HG02798 (cell line): ENCODE results near the gene ANKRD23.
"Not testable (repeated sequence)": the region's sequence is repeated elsewhere in the genome, so short reads cannot be mapped to it uniquely, and the experiment has no call there.

Experiments used
- ATAC-seq: cut with Tn5 transposase; IDR thresholded peaks from one replicate; pipeline ENCODE4 v1.9.1; 2021; ENCODE audit warnings: mild to moderate bottlenecking; ENCODE audit not compliant: unreplicated experiment, poor library complexity

ANKRD23 gene

DNA sequence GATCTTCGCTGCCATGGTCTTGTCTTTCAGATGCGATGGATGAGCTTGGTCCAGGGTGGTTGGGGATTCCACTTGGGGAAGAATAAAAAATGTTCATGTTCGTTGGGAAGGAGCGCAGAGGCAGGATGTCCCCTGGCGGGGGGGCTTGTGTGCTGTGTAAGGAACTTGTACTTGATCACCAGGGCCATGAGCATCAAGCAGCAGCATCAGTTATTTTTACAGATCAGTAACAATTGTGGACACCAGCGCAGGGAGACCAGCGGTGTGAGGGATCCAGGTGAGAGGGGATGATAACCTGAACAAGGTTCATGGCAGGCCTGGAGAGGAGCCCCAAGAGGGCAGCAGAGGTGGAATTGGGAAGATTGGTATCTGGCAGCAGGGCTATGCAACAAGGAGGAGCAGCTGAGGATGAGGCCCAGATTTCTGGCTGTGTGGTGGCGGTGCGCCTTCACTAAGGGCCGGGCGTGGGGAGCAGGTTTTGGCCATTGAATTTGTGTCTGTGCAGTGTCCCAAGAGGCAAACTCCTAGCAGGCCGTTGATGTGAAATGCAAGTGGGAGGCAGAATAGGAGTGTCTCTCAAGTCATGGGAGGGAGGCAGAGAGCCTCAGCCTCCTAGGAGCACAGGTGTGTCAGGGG lies 23.8 kb downstream of the ANKRD23 start:
- no peak for ATAC-seq

DNA sequence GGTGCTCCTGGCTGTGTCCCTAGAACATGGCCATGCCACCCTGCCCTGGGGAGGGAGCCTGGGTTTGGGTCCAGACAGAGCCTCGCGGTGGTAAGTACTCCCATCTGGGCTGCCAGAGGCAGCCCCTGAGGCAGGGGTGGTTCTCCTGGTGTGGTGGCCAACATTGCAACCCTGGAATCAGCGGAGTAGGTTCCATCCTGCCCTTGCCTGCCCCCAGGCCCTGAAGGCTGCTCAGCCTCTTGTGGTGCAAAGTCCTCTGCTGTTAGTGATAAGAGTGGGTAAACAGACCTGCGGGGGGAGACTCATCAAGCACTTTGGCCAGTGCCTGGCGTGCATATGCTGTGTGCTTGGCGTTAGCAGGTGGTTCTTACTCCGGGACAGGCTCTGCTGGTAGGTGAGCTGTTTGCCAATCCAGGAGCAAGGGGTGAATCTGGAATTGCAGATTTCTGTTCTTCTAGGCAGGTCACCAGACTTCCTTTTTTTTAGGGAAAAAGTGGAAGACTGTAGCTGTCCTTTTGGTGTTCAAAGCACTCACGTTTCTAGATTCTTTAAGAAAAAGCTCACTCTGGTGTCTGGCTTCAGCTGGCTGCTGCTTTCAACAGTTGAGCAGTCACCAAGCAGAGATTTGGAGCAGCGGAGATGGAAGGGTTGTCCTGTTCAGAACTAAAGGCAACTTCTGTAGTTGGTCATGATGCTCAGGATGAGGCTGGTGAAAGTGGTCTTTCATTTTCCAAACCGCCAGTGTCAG lies 24.5 kb downstream of the ANKRD23 start:
- no peak for ATAC-seq

DNA sequence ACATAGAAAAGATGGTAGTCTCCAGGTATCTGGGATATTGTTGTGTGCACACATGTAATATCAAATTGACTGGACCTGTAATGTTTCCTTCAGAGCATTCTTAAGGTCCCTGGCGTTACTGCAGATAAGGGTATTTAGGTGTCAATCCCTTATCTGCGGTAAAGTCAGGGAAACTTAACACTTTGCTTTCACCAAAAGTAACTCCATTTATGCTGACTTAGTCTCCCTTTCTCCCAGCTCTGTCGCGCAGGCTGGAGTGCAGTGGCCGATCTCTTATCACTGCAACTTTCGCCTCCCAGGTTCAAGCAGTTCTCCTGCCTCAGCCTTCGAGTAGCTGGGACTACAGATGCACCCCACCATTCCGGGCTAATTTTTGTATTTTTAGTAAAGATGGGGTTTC lies 25.9 kb downstream of the ANKRD23 start:
- ATAC-seq = no peak

DNA sequence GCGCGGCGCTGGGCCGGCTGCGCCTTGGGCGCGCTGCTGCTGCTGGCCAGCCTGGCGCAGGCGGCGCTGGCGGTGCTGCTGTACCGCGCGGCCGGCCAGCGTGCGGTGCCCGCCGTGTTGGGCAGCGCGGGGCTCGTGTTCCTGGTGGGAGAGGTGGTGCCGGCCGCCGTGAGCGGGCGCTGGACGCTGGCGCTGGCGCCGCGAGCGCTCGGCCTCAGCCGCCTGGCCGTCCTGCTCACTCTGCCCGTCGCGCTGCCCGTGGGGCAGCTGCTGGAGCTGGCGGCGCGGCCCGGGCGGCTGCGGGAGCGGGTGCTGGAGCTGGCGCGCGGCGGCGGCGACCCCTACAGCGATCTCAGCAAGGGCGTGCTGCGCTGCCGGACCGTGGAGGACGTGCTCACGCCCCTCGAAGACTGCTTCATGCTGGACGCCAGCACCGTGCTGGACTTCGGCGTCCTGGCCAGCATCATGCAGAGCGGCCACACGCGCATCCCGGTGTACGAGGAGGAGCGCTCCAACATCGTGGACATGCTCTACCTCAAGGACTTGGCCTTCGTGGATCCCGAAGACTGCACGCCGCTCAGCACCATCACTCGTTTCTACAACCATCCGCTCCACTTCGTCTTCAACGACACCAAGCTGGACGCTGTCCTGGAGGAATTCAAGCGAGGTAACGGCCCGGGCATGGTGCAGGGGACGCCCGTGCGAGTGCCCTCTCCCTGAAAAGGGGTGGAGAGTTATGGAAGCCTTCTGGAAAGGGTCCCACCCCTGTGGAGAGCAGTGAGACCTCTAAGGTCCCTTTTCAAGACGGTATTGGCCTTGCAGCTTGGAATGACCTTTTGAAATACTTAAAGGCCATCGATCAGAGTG lies 26.8 kb downstream of the ANKRD23 start:
- ATAC-seq = no peak

DNA sequence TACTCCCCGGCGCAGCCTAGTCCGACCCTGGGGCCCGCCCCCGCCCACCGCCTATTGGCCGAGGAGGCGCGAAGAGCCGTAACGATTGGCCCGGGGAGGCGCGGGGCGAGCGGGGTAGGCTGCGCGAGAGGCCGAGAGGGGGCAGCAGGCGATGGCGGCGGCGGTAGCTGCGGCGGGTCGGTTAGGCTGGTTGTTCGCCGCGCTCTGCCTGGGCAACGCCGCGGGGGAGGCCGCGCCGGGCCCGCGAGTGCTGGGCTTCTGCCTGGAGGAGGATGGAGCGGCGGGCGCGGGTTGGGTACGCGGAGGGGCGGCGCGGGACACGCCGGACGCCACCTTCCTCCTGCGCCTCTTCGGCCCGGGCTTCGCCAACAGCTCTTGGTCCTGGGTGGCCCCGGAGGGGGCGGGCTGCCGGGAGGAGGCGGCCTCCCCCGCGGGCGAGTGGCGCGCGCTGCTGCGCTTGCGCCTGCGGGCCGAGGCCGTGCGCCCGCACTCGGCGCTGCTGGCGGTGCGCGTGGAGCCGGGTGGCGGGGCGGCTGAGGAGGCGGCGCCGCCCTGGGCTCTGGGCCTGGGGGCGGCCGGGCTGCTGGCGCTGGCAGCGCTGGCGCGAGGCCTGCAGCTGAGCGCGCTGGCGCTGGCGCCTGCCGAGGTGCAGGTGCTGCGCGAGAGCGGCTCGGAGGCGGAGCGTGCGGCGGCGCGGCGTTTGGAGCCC lies 27.5 kb downstream of the ANKRD23 start, which contains the start of gene CNNM3:
Gene CNNM3 (plus strand): TSS at position 142 of the 709 bp plus-strand sequence. CDS start 10 bp downstream, at position 152.
- peak; percentile 90 for ATAC-seq

DNA sequence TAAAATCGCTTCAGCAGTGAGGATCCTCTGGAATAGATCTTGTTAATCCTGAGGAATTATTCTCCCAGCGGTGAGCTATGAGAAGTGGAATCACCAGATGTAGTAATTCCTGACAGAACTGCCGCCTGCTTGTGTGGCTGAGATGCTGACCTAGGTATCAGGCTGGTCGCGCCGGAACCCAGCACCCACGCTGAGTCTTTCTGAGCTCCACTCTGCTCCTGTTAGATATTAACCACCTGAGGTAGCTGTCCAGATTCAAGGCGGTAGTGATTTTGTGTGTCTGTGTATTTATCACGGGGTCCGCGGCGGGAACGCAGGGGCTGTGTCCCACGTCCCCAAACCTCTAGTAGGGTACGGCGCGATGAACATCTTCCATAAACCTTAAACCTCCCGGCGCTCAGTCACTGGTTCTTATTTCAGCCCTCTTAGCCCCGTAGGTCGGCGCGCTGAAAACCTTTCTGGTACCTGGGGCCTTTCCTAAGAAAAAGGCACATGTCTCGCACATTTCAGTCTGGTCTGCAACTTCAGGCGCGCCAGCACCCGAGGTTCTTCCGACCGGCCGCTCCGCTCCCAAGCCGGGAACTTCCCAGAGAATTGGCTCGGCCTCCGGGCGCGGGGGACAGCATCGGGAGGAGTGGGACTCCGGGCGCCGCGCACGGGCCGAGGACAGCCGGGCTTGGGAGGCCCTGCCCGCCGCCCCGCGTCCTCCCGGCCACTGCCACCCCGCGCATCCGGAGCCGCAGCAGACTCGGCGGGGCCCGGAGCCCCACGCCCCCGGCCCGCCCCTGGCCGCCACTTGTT lies 28.3 kb downstream of the ANKRD23 start:
- no peak for ATAC-seq

DNA sequence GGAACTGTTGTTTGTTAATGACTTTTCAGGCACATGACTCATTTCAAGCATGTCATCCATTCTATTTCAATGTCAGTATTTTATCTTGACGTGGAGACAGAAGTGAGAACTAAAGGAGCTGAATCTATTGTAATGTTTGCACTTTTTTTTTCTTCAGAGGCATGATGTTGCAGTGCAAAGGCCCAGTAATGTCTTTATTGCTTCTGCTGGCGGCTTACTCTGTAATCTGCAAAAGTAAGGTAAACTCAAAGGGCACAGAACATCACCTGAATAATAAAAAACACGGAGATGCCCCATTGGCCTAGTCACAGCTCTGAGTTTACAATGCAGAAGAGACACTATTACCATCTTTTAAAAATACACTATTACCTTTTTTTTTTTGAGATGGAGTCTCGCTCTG lies 30.2 kb downstream of the ANKRD23 start:
- ATAC-seq = no peak

DNA sequence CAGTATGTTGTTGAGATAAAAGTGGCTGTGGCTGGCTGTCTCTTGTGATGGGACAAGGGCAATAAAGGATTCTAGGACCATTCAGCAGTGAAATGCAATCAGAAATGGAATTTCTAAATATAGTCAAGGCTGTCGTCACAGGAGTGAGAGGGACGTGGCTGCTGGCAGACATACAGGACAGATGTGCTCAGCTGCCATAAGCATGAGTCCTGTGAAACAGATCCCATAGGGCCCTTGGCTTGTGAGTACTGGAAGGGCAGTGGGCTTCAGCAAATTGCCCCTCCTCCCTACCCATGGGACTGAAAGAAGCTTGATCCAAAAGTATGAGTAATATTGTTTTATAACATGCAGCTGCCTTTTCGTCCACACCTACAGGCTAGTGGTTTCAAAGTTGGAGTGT lies 31.9 kb downstream of the ANKRD23 start:
- no peak for ATAC-seq

DNA sequence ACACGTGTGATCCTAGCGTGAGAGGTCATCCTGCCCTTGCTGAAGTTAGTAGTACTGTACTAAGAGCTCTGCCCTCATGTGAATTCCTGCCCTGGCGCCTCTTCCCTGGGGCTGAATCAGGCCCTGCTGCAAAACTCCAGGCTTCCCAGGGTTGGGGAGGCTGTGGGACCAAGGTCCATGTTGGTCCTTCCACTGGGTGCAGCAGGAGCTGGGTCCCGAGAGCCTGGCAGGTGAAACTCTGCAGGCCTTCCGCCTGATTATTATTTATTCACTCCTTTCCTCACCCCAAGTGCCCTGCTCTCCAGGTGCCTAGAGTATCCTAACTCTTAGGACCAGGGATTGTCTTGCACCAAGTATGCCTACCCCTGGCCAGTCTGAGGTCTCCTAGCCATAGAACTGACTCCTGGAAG lies 33.0 kb downstream of the ANKRD23 start:
- no peak for ATAC-seq

DNA sequence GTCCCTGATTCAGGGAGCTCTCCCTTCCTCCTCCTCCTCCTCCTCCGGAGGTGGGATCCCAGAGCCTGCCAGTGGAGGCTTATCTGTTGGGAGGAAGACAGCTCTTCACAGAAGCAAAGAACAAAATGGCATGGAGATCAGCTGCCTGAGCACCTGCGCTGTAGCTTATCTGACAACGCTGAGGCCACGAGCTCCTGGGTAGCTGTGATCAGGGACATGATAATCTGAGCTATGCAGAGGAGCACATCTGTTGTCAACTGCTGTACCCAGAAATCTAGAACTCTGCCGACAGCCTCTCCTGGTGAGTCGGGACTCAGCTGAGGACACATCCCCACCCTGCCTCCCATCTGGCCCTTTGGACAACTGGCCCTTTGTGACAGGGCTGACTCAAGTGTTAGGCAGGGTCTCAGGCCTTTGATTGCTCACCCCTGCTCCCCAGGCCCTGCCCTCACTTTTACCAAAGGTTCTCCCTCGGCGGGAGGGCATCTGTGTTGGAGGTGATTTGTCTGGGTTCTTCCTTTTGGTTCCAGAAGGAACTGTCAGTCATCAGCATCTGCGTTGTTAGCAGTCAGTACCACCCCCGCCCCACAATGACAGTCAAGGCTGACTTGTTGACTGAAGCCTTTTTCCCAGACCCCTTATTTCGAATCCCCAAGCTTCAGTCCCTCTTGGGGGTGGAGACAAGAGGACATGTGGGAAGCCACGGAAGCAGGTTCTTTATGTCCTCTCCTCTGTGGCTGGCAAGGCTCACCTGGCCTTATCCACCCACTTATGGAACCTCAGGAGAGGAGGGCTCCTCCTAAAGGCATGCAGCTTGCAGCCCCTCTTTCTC lies 33.7 kb downstream of the ANKRD23 start:
- no peak for ATAC-seq

DNA sequence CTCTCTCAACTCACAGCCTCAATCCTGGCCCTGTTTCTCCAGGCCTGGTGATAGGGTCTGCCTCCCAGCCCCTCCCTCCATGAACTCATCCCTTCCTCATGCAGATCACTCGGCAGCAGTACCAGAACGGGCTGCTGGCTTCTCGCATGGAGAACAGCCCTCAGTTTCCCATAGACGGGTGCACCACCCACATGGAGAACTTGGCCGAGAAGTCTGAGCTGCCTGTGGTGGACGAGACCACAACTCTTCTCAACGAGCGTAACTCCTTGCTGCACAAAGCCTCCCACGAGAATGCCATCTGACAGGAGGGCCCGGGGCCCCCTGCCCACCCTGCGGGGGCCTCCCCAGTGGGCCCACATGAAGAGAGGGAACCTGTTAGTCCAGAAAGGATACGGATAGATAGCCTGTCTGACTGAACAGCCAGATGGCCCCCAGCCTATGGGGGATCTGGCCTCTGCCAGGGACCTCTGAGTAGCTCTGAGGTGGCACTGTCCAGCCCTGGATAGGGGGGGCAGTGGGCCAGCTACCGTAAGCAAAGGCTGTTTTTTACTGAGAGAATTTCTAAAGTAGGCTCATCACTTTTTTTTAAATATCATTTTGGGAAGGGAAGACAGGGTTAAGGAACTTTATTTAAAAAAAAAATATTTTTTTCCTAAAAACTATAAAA lies 34.5 kb downstream of the ANKRD23 start:
- ATAC-seq = no peak

DNA sequence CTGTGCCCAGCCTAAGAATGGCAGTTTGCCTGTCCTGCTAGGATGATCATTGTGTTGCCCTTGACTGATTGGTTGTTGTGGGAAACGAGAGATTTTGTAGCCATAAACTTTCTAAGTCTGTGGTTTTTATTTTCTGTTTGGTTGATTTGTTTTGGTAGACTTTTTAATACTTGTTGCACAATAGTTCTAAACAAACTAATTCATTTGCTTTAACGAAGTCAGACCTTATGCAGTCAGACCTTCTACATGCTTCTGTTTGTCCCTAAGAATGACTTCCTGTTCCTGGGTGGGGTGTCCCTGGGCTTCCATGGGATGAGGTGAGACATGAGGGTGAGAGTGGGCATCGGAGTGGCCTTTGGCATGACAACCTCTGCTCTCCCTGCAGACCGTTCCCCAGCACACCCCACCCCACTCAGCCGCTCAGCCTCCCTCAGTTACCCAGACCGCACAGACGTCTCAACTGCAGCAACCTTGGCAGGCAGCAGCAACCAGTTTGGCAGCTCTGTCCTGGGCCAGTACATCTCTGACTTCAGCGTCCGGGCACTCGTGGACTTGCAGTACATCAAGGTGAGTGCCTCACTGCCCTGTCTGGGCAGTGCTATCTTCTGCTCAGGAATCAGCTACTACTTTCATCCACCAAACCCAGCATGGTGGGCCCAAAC lies 35.5 kb downstream of the ANKRD23 start:
- ATAC-seq = no peak

DNA sequence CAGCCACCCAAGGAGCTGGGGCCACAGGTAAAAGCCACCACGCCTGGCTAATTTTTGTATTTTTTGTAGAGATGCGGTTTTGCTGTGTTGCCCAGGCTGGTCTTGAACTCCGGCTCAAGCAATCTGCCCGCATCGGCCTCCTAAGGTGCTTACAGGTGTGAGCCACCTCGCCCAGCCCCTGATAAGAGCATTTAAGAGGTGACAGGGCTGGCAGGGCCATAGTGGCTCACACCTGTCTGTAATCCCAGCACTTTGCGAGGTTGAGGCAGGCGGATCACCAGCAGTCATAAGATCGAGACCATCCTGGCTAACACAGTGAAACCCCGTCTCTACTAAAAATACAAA lies 36.7 kb downstream of the ANKRD23 start:
- ATAC-seq = no peak

DNA sequence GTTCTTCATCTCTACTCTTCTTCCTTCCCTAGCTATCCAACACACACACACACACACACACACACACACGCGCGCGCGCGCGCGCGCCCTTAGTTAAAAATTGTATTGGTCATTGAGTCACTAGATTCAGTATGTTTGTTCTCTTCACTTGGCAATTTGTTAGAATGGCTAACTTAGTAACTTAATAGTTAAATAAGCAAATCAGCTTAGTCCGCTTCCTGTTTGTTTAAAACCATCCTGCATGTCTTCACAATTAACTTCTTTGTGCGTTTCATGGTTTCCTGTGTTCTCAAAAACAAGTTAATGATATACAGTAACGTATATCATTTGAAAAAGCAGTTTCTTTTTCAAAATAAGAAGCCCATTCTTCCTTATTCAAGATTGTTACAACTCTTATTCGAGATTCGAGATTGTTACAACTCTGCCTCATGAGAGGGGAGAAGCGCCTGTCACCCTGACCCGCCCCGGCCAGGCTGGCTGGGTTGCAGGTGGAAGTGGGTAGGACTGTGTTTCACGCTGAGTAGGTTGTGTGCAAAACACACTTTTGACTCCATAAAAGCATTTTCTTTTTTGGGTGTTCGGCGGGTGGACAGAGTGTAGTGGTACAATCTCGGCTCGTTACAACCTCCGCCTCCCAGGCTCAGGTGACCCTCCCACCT lies 37.2 kb downstream of the ANKRD23 start:
- ATAC-seq = peak; percentile 56

DNA sequence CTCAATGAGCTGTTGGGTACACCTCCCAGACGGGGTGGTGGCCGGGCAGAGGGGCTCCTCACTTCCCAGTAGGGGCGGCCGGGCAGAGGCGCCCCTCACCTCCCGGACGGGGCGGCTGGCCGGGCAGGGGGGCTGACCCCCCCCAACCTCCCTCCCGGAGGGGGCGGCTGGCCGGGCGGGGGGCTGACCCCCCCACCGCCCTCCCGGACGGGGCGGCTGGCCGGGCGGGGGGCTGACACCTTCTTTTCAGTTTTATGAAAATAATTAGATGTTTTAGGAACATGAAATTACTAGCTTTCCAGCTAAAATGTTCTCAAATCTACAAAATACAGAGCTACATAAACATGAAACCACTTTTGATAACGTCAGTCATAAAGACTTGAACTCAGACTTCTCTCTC lies 37.9 kb downstream of the ANKRD23 start:
- not testable (repeated sequence) for ATAC-seq

DNA sequence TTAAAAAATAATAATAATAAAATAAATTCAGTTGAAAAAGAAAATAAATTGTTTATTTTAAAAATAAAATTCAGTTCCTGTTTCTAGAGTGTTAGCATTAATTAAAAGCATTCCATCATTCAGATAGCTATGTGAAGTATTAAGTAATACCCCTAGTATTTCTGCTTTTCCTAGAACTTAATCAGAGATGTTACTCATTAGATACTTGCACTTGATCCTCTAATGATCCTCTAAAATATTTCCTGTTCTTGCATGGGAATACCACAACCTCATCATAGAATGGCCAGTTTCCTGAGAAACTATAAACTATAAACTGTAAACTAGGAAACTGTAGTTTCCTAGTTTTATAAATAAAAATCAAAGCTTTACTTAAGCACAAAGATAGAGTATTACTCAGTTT lies 38.8 kb downstream of the ANKRD23 start:
- no peak for ATAC-seq

DNA sequence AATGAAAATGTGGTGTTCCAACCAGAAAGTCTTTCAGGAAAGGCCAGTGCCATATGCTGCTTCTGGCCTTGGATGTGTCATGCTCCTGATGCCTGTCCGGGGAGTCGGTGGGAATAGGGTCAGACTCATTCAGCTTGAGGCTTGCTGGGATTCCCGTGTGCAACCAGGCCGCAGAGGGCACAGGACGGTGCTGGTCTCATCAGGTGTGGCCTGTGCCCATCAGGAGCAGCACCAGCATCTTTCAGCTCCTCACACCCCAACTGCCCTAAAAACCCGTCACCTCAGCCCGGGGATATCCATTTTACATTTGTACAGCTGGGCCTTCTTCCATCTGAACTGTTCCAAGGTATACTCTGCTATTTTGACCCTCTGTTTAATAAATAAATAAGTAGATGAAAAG lies 41.1 kb downstream of the ANKRD23 start:
- no peak for ATAC-seq
